ENCODE results near the gene FAM110D.

DNA sequence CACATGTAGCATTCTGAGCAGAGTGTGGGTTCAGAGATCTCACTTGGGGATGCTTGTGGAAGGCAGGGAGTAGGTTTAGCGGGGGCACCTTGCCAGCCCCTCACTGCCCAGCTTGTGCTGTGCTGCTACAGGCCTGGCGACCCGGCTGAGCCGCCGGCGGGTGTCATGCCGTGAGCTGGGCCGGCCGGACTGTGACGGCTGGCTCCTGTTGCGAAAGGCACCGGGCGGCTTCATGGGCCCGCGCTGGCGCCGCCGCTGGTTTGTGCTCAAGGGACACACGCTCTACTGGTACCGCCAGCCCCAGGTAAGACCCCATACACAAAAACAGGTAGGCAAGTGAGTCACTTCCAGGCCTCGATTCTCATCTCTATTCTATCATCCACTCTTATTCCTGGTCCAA, 26.0 kb downstream of the FAM110D start:
- TF ChIP-seq POLR2AphosphoS5 (IDR thresholded peaks at IDR 0.05; ENCODE audit: low read depth, low read length) (no peak), SIN3A (IDR thresholded peaks at IDR 0.05; ENCODE audit: borderline replicate concordance, insufficient read depth, low read length) (no peak)
- TF ChIP-seq, protein P1, sequence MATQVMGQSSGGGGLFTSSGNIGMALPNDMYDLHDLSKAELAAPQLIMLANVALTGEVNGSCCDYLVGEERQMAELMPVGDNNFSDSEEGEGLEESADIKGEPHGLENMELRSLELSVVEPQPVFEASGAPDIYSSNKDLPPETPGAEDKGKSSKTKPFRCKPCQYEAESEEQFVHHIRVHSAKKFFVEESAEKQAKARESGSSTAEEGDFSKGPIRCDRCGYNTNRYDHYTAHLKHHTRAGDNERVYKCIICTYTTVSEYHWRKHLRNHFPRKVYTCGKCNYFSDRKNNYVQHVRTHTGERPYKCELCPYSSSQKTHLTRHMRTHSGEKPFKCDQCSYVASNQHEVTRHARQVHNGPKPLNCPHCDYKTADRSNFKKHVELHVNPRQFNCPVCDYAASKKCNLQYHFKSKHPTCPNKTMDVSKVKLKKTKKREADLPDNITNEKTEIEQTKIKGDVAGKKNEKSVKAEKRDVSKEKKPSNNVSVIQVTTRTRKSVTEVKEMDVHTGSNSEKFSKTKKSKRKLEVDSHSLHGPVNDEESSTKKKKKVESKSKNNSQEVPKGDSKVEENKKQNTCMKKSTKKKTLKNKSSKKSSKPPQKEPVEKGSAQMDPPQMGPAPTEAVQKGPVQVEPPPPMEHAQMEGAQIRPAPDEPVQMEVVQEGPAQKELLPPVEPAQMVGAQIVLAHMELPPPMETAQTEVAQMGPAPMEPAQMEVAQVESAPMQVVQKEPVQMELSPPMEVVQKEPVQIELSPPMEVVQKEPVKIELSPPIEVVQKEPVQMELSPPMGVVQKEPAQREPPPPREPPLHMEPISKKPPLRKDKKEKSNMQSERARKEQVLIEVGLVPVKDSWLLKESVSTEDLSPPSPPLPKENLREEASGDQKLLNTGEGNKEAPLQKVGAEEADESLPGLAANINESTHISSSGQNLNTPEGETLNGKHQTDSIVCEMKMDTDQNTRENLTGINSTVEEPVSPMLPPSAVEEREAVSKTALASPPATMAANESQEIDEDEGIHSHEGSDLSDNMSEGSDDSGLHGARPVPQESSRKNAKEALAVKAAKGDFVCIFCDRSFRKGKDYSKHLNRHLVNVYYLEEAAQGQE (IDR thresholded peaks at IDR 0.05; ENCODE audit: insufficient read depth in 1 of 2, low read depth in 2 of 2, low read length in 2 of 2) = no peak
